Left lung (tissue), 10 donors: Measurements from ENCODE around the gene FGF14. TPM values are rescaled to one million over a fixed set of nuclear protein-coding genes. Genes with fewer than 3 reads are reported as not detected.
"Not testable (repeated sequence)": the region's sequence is repeated elsewhere in the genome, so short reads cannot be mapped to it uniquely, and the experiment has no call there.

Source experiments
- ATAC-seq: fragments of 200-7000 bp; cut with Tn5 transposase; one replicate; pipeline ENCODE4 v1.9.1; 2020; ENCODE audit warnings: moderate library complexity
- DNase-seq, 4 donors: peaks; one replicate each; pipeline ENCODE4 v3.0.0-alpha.2; 2013 to 2020
- H3K27ac ChIP-seq, 2 donors: fragments of 200-600 bp; sonication (generic) in 1 of 2; one replicate each; pipeline versions ENCODE4 v1.5.0 to v1.8.0; 2020 to 2021
- H3K27me3 ChIP-seq, 2 donors: fragments of 200-600 bp; sonication (generic) in 1 of 2; one replicate each; pipeline versions ENCODE4 v1.5.0 to v1.8.0; 2020 to 2021
- H3K36me3 ChIP-seq, 2 donors: fragments of 200-600 bp; sonication (generic) in 1 of 2; one replicate each; pipeline versions ENCODE4 v1.5.0 to v1.8.0; 2020 to 2021
- H3K4me1 ChIP-seq, 2 donors: fragments of 200-600 bp; one replicate each; pipeline ENCODE4 v1.8.0; 2021
- H3K4me3 ChIP-seq, 2 donors: fragments of 200-600 bp; sonication (generic) in 1 of 2; one replicate each; pipeline versions ENCODE4 v1.5.0 to v1.8.0; 2020 to 2021; ENCODE audit warnings: mild to moderate bottlenecking in 1 of 2
- H3K9me3 ChIP-seq, 2 donors: fragments of 200-600 bp; sonication (generic) in 1 of 2; one replicate each; pipeline versions ENCODE4 v1.5.0 to v1.8.0; 2020 to 2021
- CTCF ChIP-seq, 2 donors: fragments of 200-600 bp; sonication (generic) in 1 of 2; IDR thresholded peaks; one replicate each; pipeline versions ENCODE4 v1.5.0 to v1.8.0; 2021; ENCODE audit warnings: antibody characterized with exemption in 2 of 2
- intact Hi-C, 2 donors: fragments of 100-400 bp; cut with DNase I; formaldehyde crosslinking; loops; one replicate each; pipeline versions ENCODE4 v1.11.2 to v1.14.2; 2022
- polyA plus RNA-seq, 6 donors: library from polyadenylated mRNA; unstranded; fragments of 120-200 nt; gene quantifications; one replicate each; pipeline ENCODE4 v1.2.1, GENCODE V29; 2013; ENCODE audit not compliant: insufficient read length in 6 of 6
- total RNA-seq, 2 donors: library from RNA; stranded (reverse); fragmentation: NEBNext Ultra II Directional; extraction: Animal tissue kit (Norgen Biotek cat#: 25700); gene quantifications; one replicate each; pipeline ENCODE4 v1.2.1, GENCODE V29; 2021
- donor health status: DM: no; HTN: yes; CAD: no.
- donor health status: DM: no; HTN: no; CAD: no.

Gene FGF14
- total and polyA plus RNA-seq, 8 donors, result 0.45 to 3.4 (median 0.78) TPM

GRCh38 chr13:102117175-102117831, 284.5 kb downstream of the FGF14 start:
- DNase-seq (no peak), ATAC-seq (no peak)
- Histone ChIP-seq H3K4me3 (no peak overlapping the region), H3K36me3 (no peaks in the 10 kb centered on the region), H3K27ac (no peak overlapping the region), H3K27me3 (no peaks in the 10 kb centered on the region), H3K9me3 (no peaks in the 10 kb centered on the region), H3K4me1 (no peaks in the 10 kb centered on the region)
- TF ChIP-seq CTCF (IDR thresholded peaks at IDR 0.05), result no peak
- intact Hi-C loops, result no loop called here

DNA sequence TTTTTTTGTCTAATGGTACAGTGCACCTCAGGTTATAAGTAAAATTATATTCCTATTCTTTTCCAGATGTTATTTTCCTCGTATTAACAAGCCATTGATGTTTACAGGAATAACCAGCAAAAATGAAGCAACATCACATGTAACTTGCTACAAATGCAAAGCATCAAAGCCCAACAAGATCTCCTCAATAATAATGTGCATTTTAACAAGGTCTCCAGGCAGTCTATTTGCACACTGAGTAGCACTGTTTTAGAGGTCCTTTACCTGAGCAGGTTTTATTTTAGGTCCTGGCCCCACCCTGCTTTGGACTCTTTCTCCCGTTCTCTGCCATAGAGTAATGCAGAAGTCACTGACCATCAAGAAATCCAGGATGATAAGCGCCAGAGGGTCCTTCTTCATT, 298.4 kb downstream of the FGF14 start:
- Histone ChIP-seq H3K4me1 (no peaks in the 10 kb centered on the region), H3K36me3 (no peaks in the 10 kb centered on the region), H3K9me3 (no peaks in the 10 kb centered on the region), H3K27ac (no peak overlapping the region), H3K4me3 (no peak overlapping the region), H3K27me3 (no peaks in the 10 kb centered on the region)
- ATAC-seq, result no peak
- no peak for TF ChIP-seq CTCF (IDR thresholded peaks at IDR 0.05)
- intact Hi-C loops, result no loop called here
- DNase-seq, result no peak

GRCh38 chr13:102100234-102100633, 301.6 kb downstream of the FGF14 start:
- Histone ChIP-seq H3K27me3 (no peaks in the 10 kb centered on the region), H3K27ac (no peak overlapping the region), H3K4me3 (no peak overlapping the region), H3K4me1 (no peaks in the 10 kb centered on the region), H3K9me3 (no peaks in the 10 kb centered on the region), H3K36me3 (no peaks in the 10 kb centered on the region)
- ATAC-seq, result no peak
- DNase-seq, result no peak
- TF ChIP-seq CTCF (IDR thresholded peaks at IDR 0.05), result no peak
- intact Hi-C loops, result no loop called here

DNA sequence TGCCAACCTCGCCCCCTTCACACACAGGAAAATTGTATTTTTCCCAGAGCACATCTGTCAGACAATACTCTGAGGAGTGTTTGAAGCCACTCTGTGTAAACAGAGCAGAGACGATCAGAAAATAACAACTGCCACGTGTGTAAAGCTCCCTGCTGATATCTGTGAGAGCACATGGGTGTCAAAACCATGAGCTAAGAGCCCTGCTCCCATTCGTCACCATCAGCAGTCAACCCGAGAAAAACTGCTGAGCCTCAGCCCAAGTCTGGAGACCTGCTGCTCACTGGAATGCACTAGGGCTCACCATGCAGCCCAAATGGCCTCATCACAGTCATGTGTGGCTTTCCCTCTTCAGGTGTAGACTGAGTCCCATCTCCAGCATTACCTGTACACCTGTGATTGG, 304.1 kb downstream of the FGF14 start:
- ATAC-seq, result no peak
- Histone ChIP-seq H3K27ac (no peak overlapping the region), H3K27me3 (no peaks in the 10 kb centered on the region), H3K4me1 (no peaks in the 10 kb centered on the region), H3K4me3 (no peak overlapping the region), H3K36me3 (no peaks in the 10 kb centered on the region), H3K9me3 (no peaks in the 10 kb centered on the region)
- TF ChIP-seq CTCF (IDR thresholded peaks at IDR 0.05), result no peak
- intact Hi-C loops, result no loop called here
- no peak for DNase-seq

DNA sequence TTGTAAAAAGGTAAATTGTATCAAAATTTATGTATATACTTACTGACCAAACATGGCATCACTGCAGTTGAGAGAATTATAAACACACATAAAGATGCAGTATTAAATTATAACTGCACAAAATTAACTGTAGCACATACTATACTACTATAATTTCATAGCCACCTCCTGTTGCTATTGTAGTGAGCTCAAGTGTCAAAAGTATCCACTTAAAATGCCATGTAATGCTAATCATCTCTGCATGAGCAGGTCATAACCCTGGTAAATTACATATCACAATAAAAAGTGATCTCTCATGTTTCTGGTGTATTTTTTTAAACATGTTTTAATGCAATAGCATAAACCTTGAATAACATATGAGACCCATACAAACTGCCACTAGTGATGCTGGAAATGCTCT, 308.6 kb downstream of the FGF14 start:
- intact Hi-C loops, DNase-seq, H3K27me3 ChIP-seq, H3K4me1 ChIP-seq, H3K9me3 ChIP-seq, H3K36me3 ChIP-seq, H3K4me3 ChIP-seq, H3K27ac ChIP-seq: not testable (repeated sequence)
- ATAC-seq, result peak; percentile 27

DNA sequence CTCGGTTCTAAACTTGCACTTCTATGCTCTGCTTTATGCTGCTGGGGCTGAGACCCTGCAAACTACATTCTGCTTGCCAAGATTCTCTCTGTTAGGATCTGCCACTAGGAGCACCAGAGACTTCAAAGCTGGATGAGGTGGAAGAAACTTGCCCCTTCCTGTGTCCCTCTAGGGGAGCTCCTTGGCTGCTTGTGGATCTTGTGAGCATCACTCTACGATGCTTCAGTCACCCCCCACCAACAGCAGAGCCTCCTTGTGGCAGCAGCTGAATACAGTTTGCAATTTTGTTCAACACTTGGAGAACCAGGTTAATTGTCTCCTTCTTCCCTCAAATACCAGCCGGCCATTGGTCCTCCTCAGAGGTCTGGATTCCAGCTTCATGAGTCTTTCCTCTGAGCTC, 310.6 kb downstream of the FGF14 start:
- Histone ChIP-seq H3K4me1 (no peaks in the 10 kb centered on the region), H3K4me3 (no peak overlapping the region), H3K27ac (no peak overlapping the region), H3K9me3 (no peaks in the 10 kb centered on the region), H3K36me3 (no peaks in the 10 kb centered on the region), H3K27me3 (no peaks in the 10 kb centered on the region)
- DNase-seq, result no peak
- no peak for TF ChIP-seq CTCF (IDR thresholded peaks at IDR 0.05)
- no peak for ATAC-seq
- intact Hi-C loops, result no loop called here
